K562 (cell line): Measurements from ENCODE around the gene BBC3. TPM values are rescaled to one million over a fixed set of nuclear protein-coding genes. Genes with fewer than 3 reads are reported as not detected.

Experiments
- ATF2 ChIP-seq: sonication (generic); formaldehyde crosslinking; IDR thresholded peaks from 2 replicates; pipeline ENCODE4 v1.8.1; 2022; ENCODE audit warnings: missing genetic modification reagents
- E2F6 ChIP-seq, 2 experiments: IDR thresholded peaks; 2 replicates each; pipeline ENCODE4 v1.6.1; 2011; ENCODE audit warnings: borderline replicate concordance in 1 of 2, control low read depth in 1 of 2, low read depth in 1 of 2, low read length in 1 of 2, mild to moderate bottlenecking in 1 of 2, mixed read lengths in 1 of 2, moderate library complexity in 1 of 2; ENCODE audit not compliant: insufficient read depth in 1 of 2, insufficient read length in 1 of 2, poor library complexity in 1 of 2, severe bottlenecking in 1 of 2; ENCODE audit errors: extremely low read depth in 1 of 2
- MTA1 ChIP-seq: fragments of 450-650 bp; IDR thresholded peaks from 2 replicates; pipeline ENCODE4 v1.6.1; 2017; ENCODE audit warnings: borderline replicate concordance
- NR2C2 ChIP-seq, 2 experiments: fragments of 200-800 bp in 1 of 2; sonication (Bioruptor generic) in 1 of 2; sonication (generic) in 1 of 2; formaldehyde crosslinking in 1 of 2; IDR thresholded peaks; 2 replicates each; pipeline versions ENCODE4 v1.6.1 to v1.8.0; 2016 to 2022; ENCODE audit warnings: mild to moderate bottlenecking in 1 of 2, missing compliant biosample characterization in 1 of 2, missing genetic modification characterization in 1 of 2, missing genetic modification reagents in 1 of 2
- PHF8 ChIP-seq: fragments of 200-600 bp; sonication (generic); IDR thresholded peaks from 2 replicates; pipeline ENCODE4 v1.6.1; 2012; ENCODE audit warnings: mixed run types, mild to moderate bottlenecking, inconsistent platforms, low read length, moderate library complexity, borderline replicate concordance
- PHTF2 ChIP-seq: fragments of 250-450 bp; sonication (Bioruptor Pico); IDR thresholded peaks from 2 replicates; pipeline ENCODE4 v1.5.0; 2021; ENCODE audit warnings: mild to moderate bottlenecking
- RAD51 ChIP-seq: fragments of 450-650 bp; IDR thresholded peaks from 2 replicates; pipeline ENCODE4 v1.7.1; 2016; ENCODE audit warnings: low read depth, mild to moderate bottlenecking, borderline replicate concordance
- TCF7 ChIP-seq: sonication (generic); IDR thresholded peaks from 2 replicates; pipeline ENCODE4 v1.6.1; 2016; ENCODE audit warnings: antibody characterized with exemption, borderline replicate concordance
- TOE1 ChIP-seq, 2 experiments: fragments of 450-650 bp in 1 of 2; sonication (generic) in 1 of 2; formaldehyde crosslinking in 1 of 2; IDR thresholded peaks; 2 replicates each; pipeline versions ENCODE4 v1.7.1 to v1.8.0; 2016 to 2022; ENCODE audit warnings: borderline replicate concordance in 2 of 2, mild to moderate bottlenecking in 2 of 2, antibody characterized with exemption in 1 of 2, inconsistent platforms in 1 of 2, low read depth in 1 of 2, missing genetic modification reagents in 1 of 2, moderate library complexity in 1 of 2
- U2AF1 ChIP-seq: fragments of 200-400 bp; formaldehyde crosslinking; optimal IDR thresholded peaks from 2 replicates; pipeline ENCODE3; 2017; ENCODE audit warnings: mild to moderate bottlenecking, low read depth, low read length, moderate library complexity
- ZBTB11 ChIP-seq, 3 experiments: fragments of 200-800 bp in 1 of 3; fragments of 250-450 bp in 1 of 3; fragments of 450-650 bp in 1 of 3; sonication (Bioruptor Pico) in 1 of 3; sonication (Bioruptor generic) in 1 of 3; formaldehyde crosslinking in 1 of 3; IDR thresholded peaks; 2 replicates each; pipeline versions ENCODE4 v1.6.1 to v1.8.0; 2016 to 2022; ENCODE audit warnings: mild to moderate bottlenecking in 2 of 3, missing genetic modification characterization in 2 of 3, missing compliant biosample characterization in 1 of 3, moderate library complexity in 1 of 3
- ZBTB33 ChIP-seq: sonication (generic); formaldehyde crosslinking; IDR thresholded peaks from 2 replicates; pipeline ENCODE4 v1.8.1; 2023; ENCODE audit warnings: mild to moderate bottlenecking, missing genetic modification reagents
- ZNF12 ChIP-seq: sonication (generic); formaldehyde crosslinking; IDR thresholded peaks from 2 replicates; pipeline ENCODE4 v1.4.0; 2020; ENCODE audit warnings: mild to moderate bottlenecking, missing genetic modification reagents
- ZNF398 ChIP-seq: fragments of 250-450 bp; sonication (Bioruptor Pico); IDR thresholded peaks from 2 replicates; pipeline ENCODE4 v1.8.0; 2021; ENCODE audit warnings: moderate library complexity, mild to moderate bottlenecking, inconsistent platforms
- polyA plus RNA-seq, 8 experiments: library from polyadenylated mRNA; depleted of rRNA in 4 of 8; stranded (reverse) in 5 of 8; unstranded in 3 of 8; fragments of >200 nt; fragmentation: Nextera tagmentation in 2 of 8; fragmentation: Illumina TruSeq in 1 of 8; extraction: Ambion mirVana in 2 of 8; extraction: Trizol in 1 of 8; gene quantifications; 2 replicates each; pipeline versions ENCODE4 v1.2.1 to v1.2.3, GENCODE V29; 2011 to 2014; ENCODE audit warnings: inconsistent platforms in 1 of 8, missing spikeins in 1 of 8
- total RNA-seq, 7 experiments: library from RNA; depleted of rRNA in 6 of 7; stranded (reverse); fragments of >200 nt in 6 of 7; fragmentation: Illumina TruSeq in 2 of 7; extraction: Trizol in 2 of 7; gene quantifications; 2 replicates each; pipeline versions ENCODE4 v1.2.1 to v1.2.3, GENCODE V29; 2011 to 2021; ENCODE audit warnings: low replicate concordance in 1 of 7

BBC3 gene
- total and polyA plus RNA-seq, 9 of the 15 experiments (the other 6 are each of a cell fraction or from before 2014, with no cell fraction given), result 0.15 to 30.7 (median 4.8) TPM

- TF ChIP-seq TOE1 (IDR thresholded peaks at IDR 0.05; ENCODE audit: borderline replicate concordance) (no peak), TOE1 (CRISPR knock-in tag; IDR thresholded peaks at IDR 0.05; ENCODE audit: borderline replicate concordance, low read depth) (no peak), ATF2 (CRISPR knock-in tag) (no peak), ZNF12 (0 out of 2 replicates have a peak, but pooled peaks have one; percentile 3), E2F6 (IDR thresholded peaks at IDR 0.05; ENCODE audit: borderline replicate concordance in 1 of 2, extremely low read depth in 1 of 2, insufficient read depth in 1 of 2, insufficient read length in 1 of 2, low read depth in 1 of 2, low read length in 1 of 2, poor library complexity in 1 of 2, severe bottlenecking in 1 of 2) (peak in 1 of 2 experiments; percentile 81), ZBTB33 (CRISPR knock-in tag) (no peak), ZBTB11 (CRISPR knock-in tag; IDR thresholded peaks at IDR 0.05) (peak in 1 of 3 experiments; percentile 20; a peak in 1 of 6 replicates), RAD51 (no peak), MTA1 (no peak), U2AF1 (peak; percentile 20), NR2C2 (CRISPR knock-in tag; IDR thresholded peaks at IDR 0.05) (no peak), NR2C2 (tag; IDR thresholded peaks at IDR 0.05) (0 out of 2 replicates have a peak, but pooled peaks have one; percentile 22), TCF7 (peak; percentile 1; the same call in 1 of the 2 replicates), PHTF2 (no peak), PHF8 (peak; percentile 71; the same call in 1 of the 2 replicates), ZNF398 (no peak)
Observed at GRCh38 chr19:47230921-47231214, at the start of gene BBC3 (continued).
